Gastroesophageal sphincter (tissue), 4 donors: Measurements from ENCODE around the gene PIGL. TPM values are rescaled to one million over a fixed set of nuclear protein-coding genes. Genes with fewer than 3 reads are reported as not detected.

Experiments
- ATAC-seq: fragments of 150-250 bp; one replicate; pipeline ENCODE4 v1.9.1; 2016; ENCODE audit warnings: mild to moderate bottlenecking, moderate library complexity
- H3K27ac ChIP-seq, 4 donors: fragments of 200-600 bp; sonication (generic) in 3 of 4; 1 replicate in 3 of 4; 2 replicates in 1 of 4; pipeline ENCODE4 v1.5.1; 2016 to 2019
- H3K27me3 ChIP-seq: fragments of 200-600 bp; sonication (generic); one replicate; pipeline ENCODE4 v1.5.1; 2019
- H3K36me3 ChIP-seq, 2 donors: fragments of 200-600 bp; sonication (generic); one replicate each; pipeline ENCODE4 v1.5.1; 2019; ENCODE audit warnings: control low read depth in 1 of 2
- H3K4me1 ChIP-seq, 3 donors: fragments of 200-600 bp; sonication (generic); 1 replicate in 2 of 3; 2 replicates in 1 of 3; pipeline ENCODE4 v1.5.1; 2016 to 2019; ENCODE audit warnings: control low read depth in 2 of 3
- H3K4me3 ChIP-seq, 2 donors: fragments of 200-600 bp; sonication (generic); one replicate each; pipeline ENCODE4 v1.5.1; 2019; ENCODE audit warnings: mild to moderate bottlenecking in 1 of 2, moderate library complexity in 1 of 2
- H3K9me3 ChIP-seq, 3 donors: fragments of 200-600 bp; sonication (generic); one replicate each; pipeline ENCODE4 v1.5.1; 2017 to 2019; ENCODE audit warnings: control low read depth in 2 of 3
- EP300 ChIP-seq: sonication (generic); formaldehyde crosslinking; IDR thresholded peaks from one replicate; pipeline ENCODE4 v1.6.1; 2017; ENCODE audit warnings: antibody characterized with exemption, mild to moderate bottlenecking
- POLR2A ChIP-seq, 2 donors: fragments of 450-650 bp; IDR thresholded peaks; one replicate each; pipeline ENCODE4 v1.6.1; 2017; ENCODE audit warnings: antibody characterized with exemption in 2 of 2, mild to moderate bottlenecking in 2 of 2, moderate library complexity in 1 of 2
- POLR2AphosphoS5 ChIP-seq: sonication (generic); formaldehyde crosslinking; IDR thresholded peaks from one replicate; pipeline ENCODE4 v1.6.1; 2017; ENCODE audit warnings: antibody characterized with exemption
- WGBS, 2 donors: methylation state at CpG; one replicate each; pipeline ENCODE4 v1.1.5; 2018; ENCODE audit warnings: low coverage in 1 of 2; 5-methylcytosine and 5-hydroxymethylcytosine counted together
- total RNA-seq, 4 donors: library from RNA; depleted of rRNA; stranded (reverse); fragments of >200 nt; gene quantifications; one replicate each; pipeline ENCODE4 v1.1.0, GENCODE V29; 2016
- TF ChIP-seq, protein P1 (sequence below), 4 experiments: fragments of 200-600 bp in 2 of 4; fragments of 450-650 bp in 2 of 4; sonication (generic) in 1 of 4; IDR thresholded peaks; one replicate each; pipeline ENCODE4 v1.5.1; 2017 to 2019; ENCODE audit warnings: antibody characterized with exemption in 4 of 4, mild to moderate bottlenecking in 2 of 4, moderate library complexity in 2 of 4

PIGL gene
- total RNA-seq, 4 donors from 2014 or later, result 5.6 to 73.0 (median 29.6) TPM

- Histone ChIP-seq H3K4me3 (no peak overlapping the region), H3K27me3 (no peaks in the 10 kb centered on the region), H3K4me1 (peaks cover 0 to 20% (median 3%) of the 10 kb centered on the region in 3 donors), H3K36me3 (peaks cover 0 to 3% of the 10 kb centered on the region in 2 donors), H3K9me3 (no peaks in the 10 kb centered on the region), H3K27ac (no peak overlapping the region)
- TF ChIP-seq EP300, result no peak
- TF ChIP-seq POLR2AphosphoS5, result no peak
- TF ChIP-seq POLR2A (IDR thresholded peaks at IDR 0.05), result no peak
- TF ChIP-seq, protein P1, sequence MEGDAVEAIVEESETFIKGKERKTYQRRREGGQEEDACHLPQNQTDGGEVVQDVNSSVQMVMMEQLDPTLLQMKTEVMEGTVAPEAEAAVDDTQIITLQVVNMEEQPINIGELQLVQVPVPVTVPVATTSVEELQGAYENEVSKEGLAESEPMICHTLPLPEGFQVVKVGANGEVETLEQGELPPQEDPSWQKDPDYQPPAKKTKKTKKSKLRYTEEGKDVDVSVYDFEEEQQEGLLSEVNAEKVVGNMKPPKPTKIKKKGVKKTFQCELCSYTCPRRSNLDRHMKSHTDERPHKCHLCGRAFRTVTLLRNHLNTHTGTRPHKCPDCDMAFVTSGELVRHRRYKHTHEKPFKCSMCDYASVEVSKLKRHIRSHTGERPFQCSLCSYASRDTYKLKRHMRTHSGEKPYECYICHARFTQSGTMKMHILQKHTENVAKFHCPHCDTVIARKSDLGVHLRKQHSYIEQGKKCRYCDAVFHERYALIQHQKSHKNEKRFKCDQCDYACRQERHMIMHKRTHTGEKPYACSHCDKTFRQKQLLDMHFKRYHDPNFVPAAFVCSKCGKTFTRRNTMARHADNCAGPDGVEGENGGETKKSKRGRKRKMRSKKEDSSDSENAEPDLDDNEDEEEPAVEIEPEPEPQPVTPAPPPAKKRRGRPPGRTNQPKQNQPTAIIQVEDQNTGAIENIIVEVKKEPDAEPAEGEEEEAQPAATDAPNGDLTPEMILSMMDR (IDR thresholded peaks at IDR 0.05), result no peak
- WGBS, 2 donors, result 79% methylated on average over 6 of the region's 14 CpGs; no CpG with 5 or more reads in 1 of the 2 donors
- no peak for ATAC-seq
Measured at GRCh38 chr17:16354585-16354984, 137.6 kb downstream of the PIGL start.

- H3K4me1 ChIP-seq, result peaks cover 0 to 4% (median 0%) of the 10 kb centered on the region in 3 donors
- no peak for ATAC-seq
Measured at GRCh38 chr17:16358394-16358793, 141.4 kb downstream of the PIGL start.

DNA sequence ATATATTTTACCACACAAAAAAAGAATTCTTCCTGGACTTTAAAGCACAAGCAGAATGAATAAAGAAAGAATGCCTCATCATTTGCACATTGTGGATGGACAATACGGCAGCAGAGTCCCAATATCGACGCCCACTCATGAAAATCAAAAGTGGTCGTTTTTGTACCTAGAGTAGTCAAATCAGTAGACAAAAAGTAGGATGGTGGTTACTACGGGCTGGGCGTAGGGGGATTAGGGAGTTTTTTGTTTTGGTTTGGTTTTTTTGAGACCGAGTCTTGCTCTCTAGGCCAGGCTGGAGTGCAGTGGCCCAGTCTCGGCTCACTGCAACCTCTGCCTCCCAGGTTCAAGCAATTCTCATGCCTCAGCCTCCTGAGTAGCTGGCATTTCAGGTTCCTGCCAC, 144.9 kb downstream of the PIGL start:
- Histone ChIP-seq H3K36me3 (no peaks in the 10 kb centered on the region), H3K27me3 (no peaks in the 10 kb centered on the region), H3K27ac (no peak overlapping the region), H3K9me3 (no peaks in the 10 kb centered on the region), H3K4me3 (no peak overlapping the region), H3K4me1 (peaks cover 0 to 17% (median 0%) of the 10 kb centered on the region in 3 donors)
- 83 to 90% methylated on average over 8 of the region's 8 CpGs for WGBS, 2 donors
- TF ChIP-seq POLR2AphosphoS5 (no peak), POLR2A (IDR thresholded peaks at IDR 0.05) (no peak), EP300 (no peak)
- TF ChIP-seq, protein P1 (IDR thresholded peaks at IDR 0.05), result no peak
- ATAC-seq, result no peak

More at GRCh38 chr17:16358394-16358793, 141.4 kb downstream of the PIGL start:
- H3K27ac ChIP-seq, result no peak overlapping the region
- H3K9me3 ChIP-seq, result no peaks in the 10 kb centered on the region
- H3K27me3 ChIP-seq, result no peaks in the 10 kb centered on the region
- H3K36me3 ChIP-seq, result no peaks in the 10 kb centered on the region
- TF ChIP-seq POLR2AphosphoS5 (no peak), EP300 (no peak), POLR2A (IDR thresholded peaks at IDR 0.05) (no peak)
- TF ChIP-seq, protein P1 (IDR thresholded peaks at IDR 0.05), result no peak
- H3K4me3 ChIP-seq, result no peak overlapping the region

- WGBS, 2 donors, result 7 to 25% methylated on average over 5 to 6 of the region's 6 CpGs
- TF ChIP-seq, protein P1 (IDR thresholded peaks at IDR 0.05), result peak; percentile 75 to 89 (median 86)
- TF ChIP-seq POLR2AphosphoS5 (no peak), EP300 (no peak), POLR2A (IDR thresholded peaks at IDR 0.05) (no peak)
- no peak overlapping the region for H3K4me3 ChIP-seq
- no peaks in the 10 kb centered on the region for H3K9me3 ChIP-seq
- H3K27ac ChIP-seq, result peak overlapping the region in 3 of 4 donors; percentile 2 to 14 (median 13)
- no peaks in the 10 kb centered on the region for H3K36me3 ChIP-seq
- H3K27me3 ChIP-seq, result no peaks in the 10 kb centered on the region
- peak; percentile 73 for ATAC-seq
- peaks cover 0 to 17% (median 0%) of the 10 kb centered on the region in 3 donors for H3K4me1 ChIP-seq
Measured at GRCh38 chr17:16363749-16364536, 146.9 kb downstream of the PIGL start.

- peak overlapping the region in 3 of 4 donors; percentile 2 to 14 (median 13) for H3K27ac ChIP-seq
- no peaks in the 10 kb centered on the region for H3K36me3 ChIP-seq
- H3K27me3 ChIP-seq, result no peaks in the 10 kb centered on the region
- H3K4me1 ChIP-seq, result peaks cover 0 to 17% (median 0%) of the 10 kb centered on the region in 3 donors
- ATAC-seq, result no peak
- TF ChIP-seq EP300 (no peak), POLR2A (IDR thresholded peaks at IDR 0.05) (no peak), POLR2AphosphoS5 (no peak)
- TF ChIP-seq, protein P1 (IDR thresholded peaks at IDR 0.05), result no peak
- no peaks in the 10 kb centered on the region for H3K9me3 ChIP-seq
- H3K4me3 ChIP-seq, result no peak overlapping the region
Measured at GRCh38 chr17:16364625-16365024, 147.6 kb downstream of the PIGL start.
